G401 (cell line): ENCODE measurements around the gene EDARADD. TPM values are rescaled to one million over a fixed set of nuclear protein-coding genes. Genes with fewer than 3 reads are reported as not detected.
A peak's percentile ranks its signal among the peaks of the same experiment; 100 is the strongest.
"Not testable (repeated sequence)": the region's sequence is repeated elsewhere in the genome, so short reads cannot be mapped to it uniquely, and the experiment has no call there.

ENCODE experiments used
- DNase-seq: peaks from one replicate; pipeline ENCODE4 v3.0.0-alpha.2; 2015; ENCODE audit warnings: low spot score
- in situ Hi-C: cut with HindIII; loops from 2 replicates; pipeline ENCODE4 v1.10.0; 2016; ENCODE audit warnings: low sequenced_read_pairs, mixed read lengths
- total RNA-seq: library from RNA; depleted of rRNA; stranded (reverse); fragments of >200 nt; shearing (Covaris generic); gene quantifications from 2 replicates; pipeline ENCODE4 v1.2.3, GENCODE V29; 2014

EDARADD gene
- total RNA-seq, 1 experiment from 2014 or later, result 2.3 TPM

DNA sequence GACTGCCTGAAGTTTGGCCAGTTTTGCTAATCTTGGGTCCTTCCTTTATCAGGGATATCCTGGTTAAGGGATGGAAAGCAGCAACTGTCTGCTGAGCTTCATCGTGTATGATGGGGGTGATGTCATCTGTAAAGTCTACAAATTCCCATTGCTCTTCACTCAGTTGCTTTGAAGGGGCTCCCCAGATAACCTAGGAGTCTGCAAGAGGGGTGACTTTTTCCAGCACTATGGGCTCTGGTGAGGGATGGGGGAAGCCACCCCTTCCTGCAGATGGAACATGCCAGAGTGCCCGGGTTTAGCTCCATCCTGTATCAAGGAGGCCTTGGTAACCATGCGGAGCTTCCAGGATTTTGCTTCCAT lies 28.4 kb downstream of the EDARADD start:
- no peak for DNase-seq
- in situ Hi-C loops, result no loop called here

DNA sequence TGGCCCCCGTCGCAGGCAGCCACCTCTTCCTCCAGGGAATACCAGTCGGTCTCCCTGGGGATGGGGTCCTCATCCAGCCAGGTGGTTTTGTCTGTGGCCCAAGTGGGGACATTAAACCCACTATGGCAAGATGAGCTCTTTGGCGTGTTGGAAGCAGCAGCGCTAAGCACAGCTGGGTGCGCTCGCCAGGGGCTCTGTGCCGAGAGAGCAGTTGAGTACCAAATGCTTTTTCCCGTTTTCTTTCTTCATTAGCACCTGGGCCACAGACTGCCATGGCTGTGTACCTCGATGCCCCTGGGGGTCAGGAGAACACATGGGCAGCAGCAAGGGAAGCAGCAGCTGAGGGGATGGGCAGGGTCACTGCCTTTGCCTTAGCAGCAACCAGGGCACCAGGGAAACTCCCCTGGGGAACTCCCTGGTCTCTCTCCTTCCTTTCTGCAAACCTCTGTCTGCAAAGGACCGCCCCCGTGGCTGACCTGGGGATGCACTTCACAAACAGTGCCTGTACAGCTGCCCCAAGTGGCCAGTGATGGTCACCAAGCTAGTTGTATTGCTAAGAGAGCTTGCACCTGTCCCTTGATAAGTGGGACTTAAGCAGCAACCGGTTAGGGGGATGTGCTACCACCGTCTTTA lies 31.1 kb downstream of the EDARADD start:
- no peak for DNase-seq
- in situ Hi-C loops, result no loop called here

DNA sequence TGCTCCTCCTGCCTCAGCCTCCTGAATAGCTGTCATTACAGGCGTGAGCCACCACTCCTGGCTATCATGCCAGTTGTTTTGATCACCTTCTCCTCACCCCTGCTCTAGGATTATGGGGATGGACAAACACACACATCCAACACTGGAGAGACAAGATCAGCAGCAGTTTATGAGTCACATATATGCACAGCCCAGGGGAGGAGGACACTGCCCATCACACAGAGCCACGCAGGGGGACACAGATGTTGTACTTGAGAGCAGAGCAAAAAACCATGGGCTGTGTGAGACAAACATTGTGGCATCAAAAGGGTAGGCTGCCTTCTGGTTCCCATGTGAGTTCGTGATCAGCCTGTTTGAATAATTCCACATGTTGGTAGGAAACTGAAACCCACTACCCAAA lies 32.1 kb downstream of the EDARADD start:
- in situ Hi-C loops, result no loop called here

DNA sequence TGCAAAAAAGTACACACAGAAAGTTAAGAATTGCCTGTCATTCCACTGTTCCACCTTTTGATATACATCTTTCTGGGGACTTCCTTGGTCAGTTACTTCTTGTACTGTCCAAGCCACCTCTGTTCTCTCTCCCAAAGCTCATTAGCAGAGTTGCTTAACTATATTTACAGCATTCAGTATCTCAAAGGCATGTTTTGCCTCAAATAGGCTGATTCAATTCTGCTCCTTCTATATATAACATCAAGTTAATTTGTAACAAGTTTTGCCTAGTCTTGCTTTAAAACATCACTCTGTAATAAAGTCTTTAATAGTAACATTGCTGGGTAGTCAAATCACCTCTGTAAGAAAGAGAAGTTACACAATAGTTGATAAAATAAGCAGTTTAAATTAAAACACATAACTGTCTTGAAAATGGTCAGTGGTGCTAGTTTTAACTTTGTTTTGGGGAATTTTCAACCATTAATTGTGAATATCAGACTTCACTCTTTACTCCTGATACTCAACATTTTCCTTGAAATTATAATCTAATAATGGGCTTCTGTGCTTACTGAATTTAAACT lies 35.7 kb downstream of the EDARADD start:
- in situ Hi-C loops, result no loop called here
- no peak for DNase-seq

More for the DNA sequence above, 32.1 kb downstream of the EDARADD start:
- no peak for DNase-seq

DNA sequence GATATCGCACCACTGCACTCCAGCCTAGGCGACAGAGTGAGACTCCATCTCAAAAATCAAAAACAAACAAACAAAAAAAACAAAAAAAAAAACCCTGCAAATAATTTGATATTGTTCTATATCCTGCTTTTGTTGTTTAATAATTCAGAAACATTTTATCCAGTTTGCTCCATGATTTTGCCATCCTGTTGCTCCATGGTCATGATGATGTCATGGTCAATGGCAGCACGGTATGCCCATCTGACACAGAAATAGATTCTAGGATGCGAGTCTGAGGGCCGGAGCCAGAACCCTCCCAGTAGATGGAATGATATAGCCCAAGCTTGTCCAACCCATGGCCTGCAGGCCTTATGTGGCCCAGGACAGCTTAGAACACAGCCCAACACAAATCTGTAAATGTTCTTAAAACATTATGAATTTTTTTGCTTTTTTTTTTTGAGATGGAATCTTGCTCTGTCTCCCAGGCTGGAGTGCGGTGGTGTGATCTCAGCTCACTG lies 39.8 kb downstream of the EDARADD start:
- in situ Hi-C loops, result no loop called here
- DNase-seq, result no peak

DNA sequence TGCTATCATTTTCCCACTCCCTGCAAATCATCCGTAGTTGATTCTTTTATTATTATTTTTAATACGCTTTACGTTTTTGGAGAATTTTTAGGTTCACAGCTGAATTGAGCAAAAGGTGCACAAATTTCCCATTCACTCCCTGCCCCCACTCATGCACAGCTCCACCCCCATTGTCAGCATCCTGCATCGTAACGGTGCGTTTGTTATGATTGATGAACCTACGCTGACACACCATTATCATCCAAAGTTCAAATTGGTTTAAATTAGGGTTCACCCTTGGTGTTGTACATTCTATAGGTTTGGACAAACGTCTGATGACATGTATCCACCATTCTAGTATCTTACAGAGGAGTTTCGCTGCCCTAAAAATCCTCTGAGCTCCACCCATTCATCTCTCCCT lies 44.5 kb downstream of the EDARADD start:
- DNase-seq, result no peak
- in situ Hi-C loops, result no loop called here

DNA sequence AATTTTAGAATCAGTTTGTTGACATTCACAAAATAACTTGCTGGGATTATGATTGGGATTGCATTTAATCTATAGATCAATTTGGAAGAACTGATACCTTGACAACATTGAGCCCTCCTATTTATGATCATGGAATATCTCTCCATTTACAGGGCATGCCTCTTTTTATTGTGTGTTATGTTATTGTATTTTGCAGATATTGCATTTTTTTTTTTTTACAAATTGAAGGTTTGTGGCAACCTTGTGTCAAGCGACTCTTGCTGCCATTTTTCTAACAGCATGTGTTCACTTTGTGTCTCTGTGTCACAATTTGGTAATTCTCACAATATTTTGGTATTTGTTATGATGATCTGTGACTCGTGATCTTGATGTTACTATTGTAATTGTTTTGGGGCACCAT lies 46.3 kb downstream of the EDARADD start:
- DNase-seq, result no peak
- in situ Hi-C loops, result no loop called here

DNA sequence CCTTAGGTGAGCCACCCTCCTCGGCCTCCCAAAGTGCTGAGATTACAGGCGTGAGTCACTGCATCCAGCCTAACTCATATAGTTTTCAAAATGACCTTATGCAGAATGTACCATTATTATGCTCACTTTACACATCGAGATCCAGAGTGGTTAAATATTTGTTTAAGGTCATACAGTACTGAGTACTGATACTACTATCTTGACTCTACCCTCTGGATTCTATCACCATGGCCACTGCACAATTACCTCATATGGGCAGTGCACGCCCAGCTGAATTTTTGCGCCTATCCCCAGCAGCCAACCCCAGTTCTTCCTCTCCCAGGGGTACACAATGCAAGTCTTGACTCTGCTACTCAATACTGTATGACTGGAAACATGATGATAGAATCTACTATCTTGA lies 56.7 kb downstream of the EDARADD start:
- no peak for DNase-seq
- in situ Hi-C loops, result no loop called here

DNA sequence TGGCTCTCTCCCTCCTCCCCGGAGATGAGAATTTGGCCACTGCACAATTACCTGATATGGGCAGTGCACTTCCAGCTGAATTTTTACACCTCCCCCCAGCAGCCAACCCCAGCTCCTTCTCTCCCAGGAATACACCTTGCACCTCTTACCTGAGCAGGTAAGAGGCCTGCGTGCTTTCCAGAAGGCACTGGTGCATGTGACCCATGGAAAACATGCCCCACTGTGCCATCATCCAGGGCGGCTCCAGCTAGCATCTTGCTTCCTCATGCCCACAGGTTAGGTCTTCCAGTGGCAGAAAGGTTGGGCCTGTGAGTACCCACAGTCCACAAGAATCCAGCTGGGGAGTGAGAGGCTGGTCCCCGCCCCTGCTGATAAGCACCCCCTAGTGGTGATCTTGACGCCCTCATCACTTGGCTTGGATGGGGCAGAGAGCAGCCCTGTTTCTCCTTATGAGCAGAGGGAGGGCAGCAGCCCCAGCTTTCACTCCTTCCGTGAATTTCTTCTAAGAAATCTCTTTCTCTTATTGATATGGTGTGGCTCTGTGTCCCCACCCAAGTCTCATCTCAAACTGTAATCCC lies 57.8 kb downstream of the EDARADD start:
- DNase-seq, result no peak
- in situ Hi-C loops, result no loop called here

DNA sequence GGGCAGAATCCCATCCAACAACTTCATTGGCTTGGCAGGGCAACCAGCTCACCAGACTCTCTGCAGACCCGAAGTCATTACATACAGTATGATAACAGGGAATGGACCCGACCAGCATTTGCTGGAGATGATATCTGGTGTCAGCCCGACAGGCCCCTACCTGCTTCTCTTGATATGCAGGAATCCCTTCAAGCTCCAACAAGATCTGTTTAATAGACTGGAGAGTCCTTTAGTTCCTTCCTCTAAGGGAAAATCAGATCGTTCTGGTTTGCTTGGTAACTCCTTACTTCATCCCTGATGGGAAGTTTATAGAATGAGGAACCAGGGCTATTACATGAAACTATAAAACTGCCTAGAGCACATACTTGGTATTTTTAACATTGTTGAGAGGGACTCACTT lies 61.2 kb downstream of the EDARADD start:
- in situ Hi-C loops, result no loop called here
- DNase-seq, result no peak

DNA sequence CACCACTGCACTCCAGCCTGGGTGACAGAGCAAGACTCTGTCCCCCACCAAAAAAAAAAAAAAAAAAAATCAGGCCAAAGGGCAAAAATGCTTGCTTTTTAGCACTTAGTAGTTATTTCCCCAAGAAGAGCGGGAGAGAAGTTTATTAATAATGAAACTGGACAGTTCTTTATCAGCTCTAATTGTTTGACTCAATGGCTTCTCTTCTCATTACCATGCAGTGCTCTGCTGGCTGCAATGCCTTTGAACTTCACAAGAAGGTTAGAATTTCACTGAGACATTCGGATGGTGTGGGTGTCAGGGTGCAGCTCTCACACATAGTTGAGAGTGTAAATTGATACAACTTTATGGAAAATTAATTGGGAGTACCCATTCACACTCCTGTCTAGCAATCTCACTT lies 63.7 kb downstream of the EDARADD start:
- in situ Hi-C loops, result no loop called here
- DNase-seq, result no peak

DNA sequence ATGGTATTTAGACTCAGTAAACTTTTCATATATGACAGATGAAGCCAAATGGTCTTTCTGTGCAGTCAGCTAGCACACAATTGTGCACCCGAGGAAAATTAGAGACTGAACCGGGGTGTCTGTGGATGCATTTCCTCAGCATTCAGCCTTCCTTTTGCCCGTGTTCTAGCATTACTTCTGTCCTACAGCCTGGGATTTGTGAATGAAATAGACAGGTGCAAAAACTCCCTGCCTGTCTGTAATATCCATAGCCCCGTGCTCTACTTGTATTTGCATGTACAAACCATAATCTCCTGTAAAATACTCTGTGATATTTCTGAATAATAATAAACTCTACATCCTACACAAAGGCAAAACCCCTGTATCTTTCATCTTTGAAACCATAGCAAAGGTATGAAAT lies 64.9 kb downstream of the EDARADD start:
- no peak for DNase-seq
- in situ Hi-C loops, result no loop called here

DNA sequence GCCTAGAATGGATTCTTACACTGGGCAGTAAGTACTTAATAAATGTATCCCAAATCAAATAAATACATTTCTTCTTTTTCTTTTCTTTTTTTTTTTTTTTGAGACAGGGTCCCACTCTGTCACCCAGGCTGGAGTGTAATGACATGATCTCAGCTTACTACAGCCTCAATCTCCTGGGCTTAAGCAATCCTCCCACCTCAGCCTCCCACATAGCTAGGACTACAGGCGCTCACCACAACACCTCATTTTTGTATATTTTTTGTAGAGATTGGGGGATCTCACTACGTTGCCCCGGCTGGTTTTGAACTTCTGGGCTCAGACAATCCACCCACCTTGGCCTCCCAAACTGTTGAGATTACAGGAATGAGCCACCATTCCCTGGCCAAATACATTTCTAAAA lies 66.0 kb downstream of the EDARADD start:
- no peak for DNase-seq
- in situ Hi-C loops, result no loop called here

DNA sequence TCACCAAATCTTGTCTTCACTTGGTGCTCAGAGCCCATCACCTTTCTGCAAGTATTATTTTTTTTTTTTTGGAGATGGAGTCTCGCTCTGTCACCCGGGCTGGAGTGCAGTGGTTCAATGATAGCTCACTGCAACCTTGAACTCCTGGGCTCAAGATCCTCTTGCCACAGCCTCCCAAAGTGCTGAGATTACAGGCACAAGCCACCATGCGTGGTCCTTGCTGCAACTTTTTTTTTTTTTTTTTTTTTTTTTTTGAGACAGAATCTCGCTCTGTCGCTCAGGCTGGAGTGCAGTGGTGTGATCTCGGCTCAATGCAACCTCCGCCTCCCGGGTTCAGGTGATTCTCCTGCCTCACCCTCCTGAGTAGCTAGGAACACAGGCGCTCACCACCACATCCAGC lies 70.1 kb downstream of the EDARADD start:
- DNase-seq, in situ Hi-C loops: not testable (repeated sequence)

DNA sequence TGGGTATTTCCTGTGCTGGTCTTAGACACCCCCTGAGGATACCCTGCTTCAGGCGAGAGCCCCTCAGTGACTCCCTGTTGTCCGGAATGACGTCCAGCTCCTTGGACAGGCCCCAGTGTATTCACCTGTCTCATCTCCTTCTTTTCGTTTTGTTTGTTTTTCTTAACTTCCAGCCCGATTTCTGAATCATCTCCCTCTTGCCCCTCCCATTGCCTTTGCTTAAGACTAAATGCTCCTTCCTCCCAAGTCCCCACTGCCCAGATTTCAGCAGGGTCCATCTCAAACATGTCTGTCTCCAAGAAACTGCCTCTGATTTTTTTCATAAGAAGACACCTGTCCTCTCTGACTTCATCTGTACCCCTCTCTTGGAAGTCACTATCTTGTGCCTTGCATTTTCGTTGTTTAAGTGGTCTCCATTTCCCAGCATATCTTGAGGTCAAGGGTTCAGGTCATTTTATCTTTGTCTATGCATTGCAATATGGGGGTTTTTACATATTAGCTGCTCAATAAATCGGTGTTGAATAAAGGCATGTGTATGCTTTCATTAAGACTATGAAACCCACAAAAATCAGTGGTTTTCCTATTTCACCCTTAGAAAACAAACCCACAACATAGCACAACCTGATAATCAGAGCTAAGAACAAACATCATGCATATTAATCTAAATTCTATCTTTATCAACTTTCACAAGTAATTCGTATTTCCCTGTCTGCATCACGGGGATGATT lies 71.3 kb downstream of the EDARADD start:
- in situ Hi-C loops, result no loop called here
- DNase-seq, result no peak

DNA sequence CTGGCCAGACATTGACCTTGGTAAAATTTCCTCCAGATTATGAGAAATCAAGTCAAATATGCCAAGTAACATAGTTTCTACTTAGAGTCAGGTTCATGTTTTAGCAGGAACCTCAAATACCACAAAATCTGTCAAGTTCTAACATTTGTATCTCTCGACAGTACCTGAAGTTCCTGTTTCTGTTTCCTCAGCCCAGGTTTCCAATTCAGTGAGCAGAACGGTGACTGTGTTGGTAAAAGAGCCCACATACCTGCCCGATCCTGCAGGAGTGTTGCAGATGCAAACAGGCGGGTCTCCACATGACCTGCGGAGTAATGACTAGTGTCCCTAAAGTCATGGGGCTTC lies 71.8 kb downstream of the EDARADD start:
- no peak for DNase-seq
- in situ Hi-C loops, result no loop called here

DNA sequence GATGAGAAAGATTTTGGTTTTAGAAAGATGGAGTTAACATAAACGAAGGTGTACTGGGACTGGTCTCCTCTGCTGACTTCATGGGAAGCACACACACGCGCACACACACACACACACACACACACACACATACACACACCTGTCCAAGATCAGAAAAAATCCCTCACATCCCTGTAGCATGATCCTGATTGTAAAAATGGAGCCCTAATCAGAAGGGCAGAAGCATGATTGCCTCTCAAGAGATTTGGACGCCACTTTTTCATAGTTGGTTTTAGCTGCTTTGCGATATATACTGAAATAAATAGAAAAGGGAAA lies 73.2 kb downstream of the EDARADD start:
- no peak for DNase-seq
- in situ Hi-C loops, result no loop called here

DNA sequence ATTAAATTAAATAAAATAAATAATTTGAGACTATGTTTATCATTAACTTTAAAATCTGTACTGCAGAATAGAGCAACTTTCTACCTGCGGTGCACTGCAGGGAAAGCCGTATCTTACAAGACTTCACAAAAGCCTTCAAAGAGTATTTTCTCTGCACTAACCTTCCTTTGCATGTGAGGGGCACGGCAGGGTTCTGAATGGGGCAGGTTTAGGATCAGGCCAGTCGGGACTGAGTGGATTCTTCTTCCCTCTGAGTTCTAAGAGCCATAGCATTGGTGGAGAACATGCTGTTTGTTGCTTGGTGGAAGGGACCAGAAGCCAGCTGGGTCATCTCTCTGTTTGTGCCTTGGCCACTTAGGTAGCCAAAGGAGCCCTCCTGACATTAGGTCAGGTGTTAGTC lies 74.5 kb downstream of the EDARADD start:
- in situ Hi-C loops, result no loop called here

DNA sequence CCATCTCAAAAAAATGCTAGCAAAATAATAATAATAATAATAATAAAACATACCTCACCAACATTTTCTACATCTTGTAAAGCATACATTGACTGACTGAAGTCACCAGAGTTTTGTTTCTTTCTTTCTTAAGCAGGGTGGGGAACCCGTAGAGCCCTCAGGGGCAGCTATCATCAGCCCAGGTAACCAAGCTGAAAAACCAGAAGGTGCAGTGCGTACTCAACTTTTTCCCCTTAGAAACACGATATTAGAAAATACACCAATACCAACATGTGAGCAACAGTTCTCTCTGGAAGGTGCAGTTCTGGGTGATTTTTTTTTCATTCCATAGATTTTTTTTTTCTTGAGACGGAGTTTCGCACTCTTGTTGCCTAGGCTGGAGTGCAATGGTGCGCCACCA lies 75.4 kb downstream of the EDARADD start:
- no peak for DNase-seq
- in situ Hi-C loops, result no loop called here

More for the DNA sequence above, 74.5 kb downstream of the EDARADD start:
- no peak for DNase-seq

DNA sequence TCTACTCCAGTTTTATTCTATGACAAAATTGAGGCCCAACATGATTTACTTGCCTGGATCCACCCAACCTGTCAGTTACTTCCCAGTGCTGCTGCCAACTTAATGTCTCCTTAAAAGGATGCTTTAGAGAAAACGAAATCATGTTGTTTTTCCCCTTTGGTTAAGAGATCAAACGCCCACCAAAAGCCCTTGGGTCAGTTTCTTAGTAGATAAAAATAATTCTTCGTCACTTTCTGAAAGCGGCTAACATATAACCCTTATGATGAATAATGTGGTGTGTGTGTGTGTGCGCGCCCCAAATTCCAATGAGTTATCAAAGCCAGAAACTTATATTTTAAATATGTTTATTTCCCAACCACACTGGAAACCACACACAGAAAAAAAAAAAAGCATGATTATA lies 77.0 kb downstream of the EDARADD start:
- in situ Hi-C loops, result no loop called here
- DNase-seq, result no peak

DNA sequence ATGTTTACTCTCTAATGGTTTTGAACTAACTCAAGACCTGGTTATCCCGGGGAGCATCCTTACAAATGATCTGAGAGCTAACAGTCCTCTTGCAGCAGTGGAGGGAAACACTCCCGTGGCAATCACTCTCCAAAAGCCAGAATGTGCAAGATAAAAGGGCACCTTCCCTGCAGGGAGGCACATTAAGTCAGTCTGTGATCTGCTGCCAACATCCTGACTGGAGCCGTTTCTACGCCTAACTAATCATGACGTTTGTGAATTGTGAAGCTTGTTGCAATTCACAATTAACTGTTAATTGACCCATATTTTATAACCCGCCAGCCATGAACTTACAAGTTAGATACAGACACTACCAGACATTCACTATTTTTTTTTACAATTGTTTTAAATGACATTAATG lies 77.6 kb downstream of the EDARADD start:
- peak; percentile 57 for DNase-seq
- in situ Hi-C loops, result no loop called here
